SK-N-SH (cell line): ENCODE results near the gene NPAS3. TPM values are rescaled to one million over a fixed set of nuclear protein-coding genes. Genes with fewer than 3 reads are reported as not detected.

Source experiments
- CTCF ChIA-PET: fragments of 300-600, 350-600 bp; formaldehyde crosslinking; extraction: SDS; loops from one replicate; lab custom pipeline; 2021; lab: Yijun Ruan, JAX
- POLR2A ChIA-PET: fragments of 350-600 bp; sonication (Branson Sonifier 250); formaldehyde crosslinking; extraction: SDS; loops from one replicate; lab custom pipeline; 2020; ENCODE audit warnings: antibody characterized with exemption, inconsistent platforms; lab: Yijun Ruan, JAX
- DNase-seq: peaks from one replicate; pipeline ENCODE4 v3.0.0; 2012
- H2AFZ ChIP-seq: fragments of 200-600 bp; sonication (generic); 2 replicates; pipeline ENCODE4 v1.8.1; 2016; ENCODE audit warnings: antibody characterized with exemption, mild to moderate bottlenecking, low read depth
- H3F3A ChIP-seq: fragments of 200-600 bp; sonication (generic); replicated peaks from 2 replicates; pipeline ENCODE3; 2016; ENCODE audit warnings: antibody characterized with exemption, mild to moderate bottlenecking; ENCODE audit not compliant: insufficient read depth
- H3K27ac ChIP-seq, 2 experiments: fragments of 200-500 bp in 1 of 2; fragments of 200-600 bp in 1 of 2; sonication (Bioruptor generic) in 1 of 2; sonication (generic), shearing (Covaris generic) in 1 of 2; 2 replicates each; pipeline versions ENCODE4 v1.5.1 to v1.6.1; 2014 to 2016; ENCODE audit warnings: low read depth in 2 of 2, inconsistent platforms in 1 of 2, low read length in 1 of 2, mild to moderate bottlenecking in 1 of 2, mixed read lengths in 1 of 2
- H3K27me3 ChIP-seq: fragments of 200-600 bp; sonication (generic), shearing (Covaris generic); 2 replicates; pipeline ENCODE4 v1.6.1; 2016; ENCODE audit warnings: mixed run types; ENCODE audit not compliant: insufficient read depth
- H3K36me3 ChIP-seq, 2 experiments: fragments of 200-500 bp in 1 of 2; fragments of 200-600 bp in 1 of 2; sonication (Bioruptor generic) in 1 of 2; sonication (generic) in 1 of 2; replicated peaks in 1 of 2; 2 replicates each; pipeline versions ENCODE3 to v1.5.1; 2014 to 2016; ENCODE audit warnings: low read length in 1 of 2, mild to moderate bottlenecking in 1 of 2; ENCODE audit not compliant: insufficient read depth in 2 of 2, control insufficient read depth in 1 of 2
- H3K4me1 ChIP-seq, 2 experiments: fragments of 200-500 bp in 1 of 2; fragments of 200-600 bp in 1 of 2; sonication (Bioruptor generic) in 1 of 2; sonication (generic), shearing (Covaris generic) in 1 of 2; 2 replicates each; pipeline versions ENCODE4 v1.5.1 to v1.6.1; 2014 to 2016; ENCODE audit warnings: low read depth in 1 of 2, low read length in 1 of 2, mixed run types in 1 of 2; ENCODE audit not compliant: insufficient read depth in 2 of 2, control insufficient read depth in 1 of 2
- H3K4me2 ChIP-seq: fragments of 200-600 bp; sonication (generic), shearing (Covaris generic); 2 replicates; pipeline ENCODE4 v1.6.1; 2017; ENCODE audit warnings: mixed run types
- H3K4me3 ChIP-seq, 2 experiments: fragments of 200-500 bp in 1 of 2; fragments of 200-600 bp in 1 of 2; sonication (Bioruptor generic) in 1 of 2; sonication (generic), shearing (Covaris generic) in 1 of 2; 2 replicates each; pipeline versions ENCODE4 v1.5.1 to v1.8.1; 2014 to 2016; ENCODE audit warnings: low read depth in 2 of 2, inconsistent platforms in 1 of 2, low read length in 1 of 2, mild to moderate bottlenecking in 1 of 2, mixed read lengths in 1 of 2, moderate library complexity in 1 of 2
- H3K79me2 ChIP-seq: fragments of 200-600 bp; sonication (generic); 2 replicates; pipeline ENCODE4 v1.8.1; 2017; ENCODE audit warnings: mild to moderate bottlenecking; ENCODE audit not compliant: insufficient read depth
- H3K9ac ChIP-seq: fragments of 200-600 bp; sonication (generic); 2 replicates; pipeline ENCODE4 v1.6.1; 2017; ENCODE audit warnings: mixed run types
- H3K9me2 ChIP-seq: fragments of 200-600 bp; sonication (generic); 2 replicates; pipeline ENCODE4 v1.6.1; 2017; ENCODE audit warnings: mixed run types
- H3K9me3 ChIP-seq: fragments of 200-600 bp; sonication (generic); 2 replicates; pipeline ENCODE4 v1.6.1; 2017; ENCODE audit warnings: mixed run types, mild to moderate bottlenecking, moderate library complexity
- H4K20me1 ChIP-seq: fragments of 200-600 bp; sonication (generic); 2 replicates; pipeline ENCODE4 v1.6.1; 2017; ENCODE audit warnings: mild to moderate bottlenecking, mixed run types; ENCODE audit not compliant: insufficient read depth
- ELF1 ChIP-seq: IDR thresholded peaks from 2 replicates; pipeline ENCODE4 v1.4.0; 2012
- EZH2phosphoT487 ChIP-seq: fragments of 200-600 bp; sonication (generic); IDR thresholded peaks from 2 replicates; pipeline ENCODE4 v1.6.1; 2017; ENCODE audit warnings: low read depth, mixed run types, mild to moderate bottlenecking, antibody characterized with exemption, moderate library complexity, borderline replicate concordance
- GATA2 ChIP-seq: sonication (generic); formaldehyde crosslinking; IDR thresholded peaks from 2 replicates; pipeline ENCODE4 v1.5.0; 2020; ENCODE audit warnings: mild to moderate bottlenecking, missing genetic modification reagents
- JUND ChIP-seq: IDR thresholded peaks from 2 replicates; pipeline ENCODE4 v1.4.0; 2012
- NFIC ChIP-seq: IDR thresholded peaks from 2 replicates; pipeline ENCODE4 v1.4.0; 2012; ENCODE audit warnings: borderline replicate concordance
- RAD21 ChIP-seq: IDR thresholded peaks from 2 replicates; pipeline ENCODE4 v1.6.1; 2012; ENCODE audit warnings: mild to moderate bottlenecking, low read length
- RXRA ChIP-seq: IDR thresholded peaks from 2 replicates; pipeline ENCODE4 v1.4.0; 2012; ENCODE audit warnings: low read depth, mild to moderate bottlenecking, borderline replicate concordance
- SIN3A ChIP-seq: IDR thresholded peaks from 2 replicates; pipeline ENCODE4 v1.6.1; 2012; ENCODE audit warnings: low read depth, mild to moderate bottlenecking, low read length, moderate library complexity, borderline replicate concordance
- TAF1 ChIP-seq: IDR thresholded peaks from 2 replicates; pipeline ENCODE4 v1.6.1; 2012; ENCODE audit warnings: low read depth, mild to moderate bottlenecking, low read length, moderate library complexity, borderline replicate concordance
- WGBS: methylation state at CpG from one replicate; pipeline ENCODE4 v1.1.6; 2017; ENCODE audit warnings: low lambda C conversion rate; 5-methylcytosine and 5-hydroxymethylcytosine counted together
- polyA plus RNA-seq, 3 experiments: library from polyadenylated mRNA; depleted of rRNA; stranded (reverse); fragments of >200 nt; gene quantifications; 2 replicates each; pipeline ENCODE4 v1.2.3, GENCODE V29; 2012
- TF ChIP-seq, protein P1 (sequence below): fragments of 150-350 bp; IDR thresholded peaks from 2 replicates; pipeline ENCODE4 v1.6.1; 2017; ENCODE audit warnings: antibody characterized with exemption, low read length, low read depth, borderline replicate concordance
- TF ChIP-seq, protein P2 (sequence below): IDR thresholded peaks from 2 replicates; pipeline ENCODE4 v1.6.1; 2012; ENCODE audit warnings: mild to moderate bottlenecking, low read depth, low read length, moderate library complexity

NPAS3 gene
- polyA plus RNA-seq, 1 of the 3 experiments (the other 2 are of a cell fraction): 4.3 TPM

DNA sequence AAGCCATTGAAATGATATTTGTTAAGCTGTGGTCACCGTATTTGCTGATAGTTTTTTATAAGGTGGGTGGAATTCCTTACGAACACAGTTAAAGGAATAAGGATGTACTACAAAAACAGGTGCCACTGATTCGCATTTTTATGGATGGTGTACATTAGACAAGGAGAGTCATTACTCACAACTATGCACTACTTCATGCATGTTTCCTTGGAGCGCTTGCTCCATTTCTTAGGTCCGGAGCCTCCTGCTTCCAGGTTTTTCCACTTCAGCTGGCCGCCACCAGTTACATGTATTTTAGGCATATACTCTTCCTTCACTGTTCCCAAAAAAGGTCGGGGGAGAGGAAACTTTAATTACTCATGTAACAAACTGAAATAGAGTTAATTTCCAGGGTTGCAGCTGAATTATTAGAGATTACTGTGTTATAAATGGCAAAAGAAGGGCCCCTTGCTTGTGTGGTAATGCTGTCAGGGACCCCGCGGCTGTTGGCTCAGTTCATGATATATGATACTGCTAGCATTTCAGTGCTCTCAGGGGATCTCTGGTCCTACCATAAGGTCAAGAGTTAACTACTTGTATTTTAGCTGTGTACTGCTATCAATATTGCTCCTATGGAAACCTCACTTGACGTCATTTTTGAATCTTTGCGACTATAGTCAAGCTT lies 454.7 kb downstream of the NPAS3 start:
- no peak overlapping the region for H3K4me3 ChIP-seq
- no peaks in the 10 kb centered on the region for H3F3A ChIP-seq
- no peaks in the 10 kb centered on the region for H3K79me2 ChIP-seq
- H3K4me2 ChIP-seq: no peak overlapping the region
- H3K9ac ChIP-seq: no peak overlapping the region
- no peaks in the 10 kb centered on the region for H3K9me3 ChIP-seq
- DNase-seq: no peak
- H3K4me1 ChIP-seq: no peaks in the 10 kb centered on the region; a peak in 1 of 4 replicates
- WGBS: 83% methylated on average over 11 of the region's 11 CpGs
- no peaks in the 10 kb centered on the region for H4K20me1 ChIP-seq
- TF ChIP-seq JUND (no peak), RAD21 (no peak), NFIC (no peak), RXRA (no peak), EZH2phosphoT487 (no peak)
- no peak overlapping the region for H3K27ac ChIP-seq
- H2AFZ ChIP-seq: no peak overlapping the region
- CTCF ChIA-PET: interaction anchor here (0.9 kb wide), 1 partner anchor 9 kb away, joined by 4 read pairs; no protein-coding TSS in a partner anchor
- H3K36me3 ChIP-seq: no peaks in the 10 kb centered on the region
- no peaks in the 10 kb centered on the region for H3K27me3 ChIP-seq
- H3K9me2 ChIP-seq: no peaks in the 10 kb centered on the region
- POLR2A ChIA-PET: no interaction called here

DNA sequence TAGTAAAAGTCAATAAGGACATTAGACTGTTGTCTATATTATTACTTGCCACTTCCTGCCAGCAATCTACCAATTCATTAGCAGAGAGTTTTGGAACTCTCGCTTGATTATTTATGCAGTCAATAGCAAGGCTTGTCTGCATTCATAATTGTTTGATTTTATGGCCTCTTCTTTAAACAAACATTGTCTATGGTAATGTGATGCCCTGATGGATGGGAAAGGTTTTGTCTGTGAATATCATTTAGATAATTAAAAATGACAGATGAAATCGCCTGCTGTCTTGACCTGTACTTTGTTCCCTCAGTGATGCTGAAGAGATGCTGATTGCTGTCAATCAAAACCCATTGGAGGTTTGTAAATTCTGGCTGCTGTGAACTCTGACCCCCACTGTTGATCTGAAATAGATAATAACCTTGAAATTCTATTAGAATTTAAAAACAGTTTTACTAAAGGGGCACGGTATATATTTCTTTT lies 455.3 kb downstream of the NPAS3 start:
- Histone ChIP-seq H3K9ac (no peak overlapping the region), H3K27me3 (no peaks in the 10 kb centered on the region), H3K4me2 (no peak overlapping the region), H3K36me3 (no peaks in the 10 kb centered on the region), H4K20me1 (no peaks in the 10 kb centered on the region), H3K4me3 (no peak overlapping the region), H3F3A (no peaks in the 10 kb centered on the region), H3K79me2 (no peaks in the 10 kb centered on the region), H3K4me1 (no peaks in the 10 kb centered on the region; a peak in 1 of 4 replicates), H3K9me2 (no peaks in the 10 kb centered on the region), H3K9me3 (no peaks in the 10 kb centered on the region), H2AFZ (no peak overlapping the region), H3K27ac (no peak overlapping the region)
- TF ChIP-seq SIN3A (no peak), TAF1 (no peak), ELF1 (no peak), GATA2 (CRISPR knock-in tag) (no peak)
- TF ChIP-seq, protein P1, sequence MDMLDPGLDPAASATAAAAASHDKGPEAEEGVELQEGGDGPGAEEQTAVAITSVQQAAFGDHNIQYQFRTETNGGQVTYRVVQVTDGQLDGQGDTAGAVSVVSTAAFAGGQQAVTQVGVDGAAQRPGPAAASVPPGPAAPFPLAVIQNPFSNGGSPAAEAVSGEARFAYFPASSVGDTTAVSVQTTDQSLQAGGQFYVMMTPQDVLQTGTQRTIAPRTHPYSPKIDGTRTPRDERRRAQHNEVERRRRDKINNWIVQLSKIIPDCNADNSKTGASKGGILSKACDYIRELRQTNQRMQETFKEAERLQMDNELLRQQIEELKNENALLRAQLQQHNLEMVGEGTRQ: no peak
- TF ChIP-seq, protein P2, sequence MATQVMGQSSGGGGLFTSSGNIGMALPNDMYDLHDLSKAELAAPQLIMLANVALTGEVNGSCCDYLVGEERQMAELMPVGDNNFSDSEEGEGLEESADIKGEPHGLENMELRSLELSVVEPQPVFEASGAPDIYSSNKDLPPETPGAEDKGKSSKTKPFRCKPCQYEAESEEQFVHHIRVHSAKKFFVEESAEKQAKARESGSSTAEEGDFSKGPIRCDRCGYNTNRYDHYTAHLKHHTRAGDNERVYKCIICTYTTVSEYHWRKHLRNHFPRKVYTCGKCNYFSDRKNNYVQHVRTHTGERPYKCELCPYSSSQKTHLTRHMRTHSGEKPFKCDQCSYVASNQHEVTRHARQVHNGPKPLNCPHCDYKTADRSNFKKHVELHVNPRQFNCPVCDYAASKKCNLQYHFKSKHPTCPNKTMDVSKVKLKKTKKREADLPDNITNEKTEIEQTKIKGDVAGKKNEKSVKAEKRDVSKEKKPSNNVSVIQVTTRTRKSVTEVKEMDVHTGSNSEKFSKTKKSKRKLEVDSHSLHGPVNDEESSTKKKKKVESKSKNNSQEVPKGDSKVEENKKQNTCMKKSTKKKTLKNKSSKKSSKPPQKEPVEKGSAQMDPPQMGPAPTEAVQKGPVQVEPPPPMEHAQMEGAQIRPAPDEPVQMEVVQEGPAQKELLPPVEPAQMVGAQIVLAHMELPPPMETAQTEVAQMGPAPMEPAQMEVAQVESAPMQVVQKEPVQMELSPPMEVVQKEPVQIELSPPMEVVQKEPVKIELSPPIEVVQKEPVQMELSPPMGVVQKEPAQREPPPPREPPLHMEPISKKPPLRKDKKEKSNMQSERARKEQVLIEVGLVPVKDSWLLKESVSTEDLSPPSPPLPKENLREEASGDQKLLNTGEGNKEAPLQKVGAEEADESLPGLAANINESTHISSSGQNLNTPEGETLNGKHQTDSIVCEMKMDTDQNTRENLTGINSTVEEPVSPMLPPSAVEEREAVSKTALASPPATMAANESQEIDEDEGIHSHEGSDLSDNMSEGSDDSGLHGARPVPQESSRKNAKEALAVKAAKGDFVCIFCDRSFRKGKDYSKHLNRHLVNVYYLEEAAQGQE: no peak
- CTCF ChIA-PET: interaction anchor here (0.9 kb wide), 1 partner anchor 9 kb away, joined by 4 read pairs; no protein-coding TSS in a partner anchor
- DNase-seq: no peak
- WGBS: 71% methylated on average over 3 of the region's 3 CpGs
- POLR2A ChIA-PET: no interaction called here
